HepG2 (cell line): Measurements from ENCODE around the gene TCEAL8. TPM values are rescaled to one million over a fixed set of nuclear protein-coding genes. Genes with fewer than 3 reads are reported as not detected.

ENCODE experiments used
- FOXK2 ChIP-seq: fragments of 450-650 bp; IDR thresholded peaks from 2 replicates; pipeline ENCODE4 v1.6.1; 2016
- MIER2 ChIP-seq: IDR thresholded peaks from 2 replicates; pipeline ENCODE4 v1.6.1; 2016; ENCODE audit warnings: missing biosample characterization, missing genetic modification reagents
- RORA ChIP-seq: sonication (generic); formaldehyde crosslinking; IDR thresholded peaks from 2 replicates; pipeline ENCODE4 v1.5.0; 2020; ENCODE audit warnings: mild to moderate bottlenecking, missing genetic modification reagents, moderate library complexity
- SYNCRIP ChIP-seq: fragments of 200-400 bp; formaldehyde crosslinking; IDR thresholded peaks from 2 replicates; pipeline ENCODE4 v1.6.1; 2018; ENCODE audit warnings: mild to moderate bottlenecking, low read depth, low read length; ENCODE audit not compliant: insufficient read depth
- TP53 ChIP-seq: sonication (generic); formaldehyde crosslinking; conservative IDR thresholded peaks from 2 replicates; pipeline ENCODE4 v1.4.0; 2020; ENCODE audit warnings: missing genetic modification reagents
- WIZ ChIP-seq: sonication (generic); formaldehyde crosslinking; IDR thresholded peaks from 2 replicates; pipeline ENCODE4 v1.5.1; 2020; ENCODE audit warnings: mild to moderate bottlenecking, missing genetic modification reagents
- ZFP62 ChIP-seq: sonication (generic); formaldehyde crosslinking; IDR thresholded peaks from 2 replicates; pipeline ENCODE4 v1.4.0; 2020; ENCODE audit warnings: missing genetic modification reagents
- ZNF142 ChIP-seq: sonication (generic); formaldehyde crosslinking; IDR thresholded peaks from 2 replicates; pipeline ENCODE4 v1.4.0; 2020; ENCODE audit warnings: missing genetic modification reagents
- polyA plus RNA-seq, 8 experiments: library from polyadenylated mRNA; depleted of rRNA in 3 of 8; stranded (reverse) in 7 of 8; unstranded in 1 of 8; fragments of >200 nt; fragmentation: Illumina TruSeq in 4 of 8; extraction: Trizol in 4 of 8; gene quantifications; 2 replicates each; pipeline versions ENCODE4 v1.2.1 to v1.2.3, GENCODE V29; 2011 to 2016; ENCODE audit warnings: low read depth in 4 of 8, missing spikeins in 1 of 8, mixed read lengths in 1 of 8; ENCODE audit not compliant: insufficient read depth in 1 of 8
- total RNA-seq, 5 experiments: library from RNA; depleted of rRNA; stranded (reverse); fragments of >200 nt; fragmentation: Illumina TruSeq; extraction: Trizol; gene quantifications; 2 replicates each; pipeline ENCODE4 v1.2.3, GENCODE V29; 2016; ENCODE audit warnings: low read depth in 1 of 5
- TF ChIP-seq, protein P1 (sequence below): sonication (generic); formaldehyde crosslinking; IDR thresholded peaks from 2 replicates; pipeline ENCODE4 v1.4.0; 2020; ENCODE audit warnings: missing genetic modification reagents
- TF ChIP-seq, protein P2 (sequence below): sonication (generic); formaldehyde crosslinking; IDR thresholded peaks from 2 replicates; pipeline ENCODE4 v1.4.0; 2020; ENCODE audit warnings: mild to moderate bottlenecking, missing genetic modification reagents

Gene TCEAL8
- total and polyA plus RNA-seq, 2 of the 13 experiments (the other 11 are each of a cell fraction or from before 2014, with no cell fraction given) = 20.0 to 40.8 TPM

DNA sequence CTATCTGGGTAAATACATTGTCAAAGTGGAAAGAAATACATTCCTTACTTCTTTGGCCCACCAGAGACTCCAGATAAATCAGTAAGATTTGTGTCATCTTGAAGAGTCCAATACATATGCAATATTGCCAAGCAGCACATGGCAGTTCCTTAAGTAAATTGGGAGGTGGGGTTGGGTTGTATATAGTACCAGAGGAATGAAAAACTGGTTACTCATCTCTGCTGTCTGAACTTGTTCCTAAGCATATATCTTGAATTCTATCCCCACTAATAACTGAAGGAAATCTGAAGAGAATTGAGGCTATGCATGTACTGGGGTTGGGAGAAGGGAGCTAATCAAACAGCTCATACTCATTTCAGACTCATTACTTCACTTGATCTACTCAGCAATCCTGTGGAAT, 14.8 kb downstream of the TCEAL8 start (continued):
- TF ChIP-seq, protein P1, sequence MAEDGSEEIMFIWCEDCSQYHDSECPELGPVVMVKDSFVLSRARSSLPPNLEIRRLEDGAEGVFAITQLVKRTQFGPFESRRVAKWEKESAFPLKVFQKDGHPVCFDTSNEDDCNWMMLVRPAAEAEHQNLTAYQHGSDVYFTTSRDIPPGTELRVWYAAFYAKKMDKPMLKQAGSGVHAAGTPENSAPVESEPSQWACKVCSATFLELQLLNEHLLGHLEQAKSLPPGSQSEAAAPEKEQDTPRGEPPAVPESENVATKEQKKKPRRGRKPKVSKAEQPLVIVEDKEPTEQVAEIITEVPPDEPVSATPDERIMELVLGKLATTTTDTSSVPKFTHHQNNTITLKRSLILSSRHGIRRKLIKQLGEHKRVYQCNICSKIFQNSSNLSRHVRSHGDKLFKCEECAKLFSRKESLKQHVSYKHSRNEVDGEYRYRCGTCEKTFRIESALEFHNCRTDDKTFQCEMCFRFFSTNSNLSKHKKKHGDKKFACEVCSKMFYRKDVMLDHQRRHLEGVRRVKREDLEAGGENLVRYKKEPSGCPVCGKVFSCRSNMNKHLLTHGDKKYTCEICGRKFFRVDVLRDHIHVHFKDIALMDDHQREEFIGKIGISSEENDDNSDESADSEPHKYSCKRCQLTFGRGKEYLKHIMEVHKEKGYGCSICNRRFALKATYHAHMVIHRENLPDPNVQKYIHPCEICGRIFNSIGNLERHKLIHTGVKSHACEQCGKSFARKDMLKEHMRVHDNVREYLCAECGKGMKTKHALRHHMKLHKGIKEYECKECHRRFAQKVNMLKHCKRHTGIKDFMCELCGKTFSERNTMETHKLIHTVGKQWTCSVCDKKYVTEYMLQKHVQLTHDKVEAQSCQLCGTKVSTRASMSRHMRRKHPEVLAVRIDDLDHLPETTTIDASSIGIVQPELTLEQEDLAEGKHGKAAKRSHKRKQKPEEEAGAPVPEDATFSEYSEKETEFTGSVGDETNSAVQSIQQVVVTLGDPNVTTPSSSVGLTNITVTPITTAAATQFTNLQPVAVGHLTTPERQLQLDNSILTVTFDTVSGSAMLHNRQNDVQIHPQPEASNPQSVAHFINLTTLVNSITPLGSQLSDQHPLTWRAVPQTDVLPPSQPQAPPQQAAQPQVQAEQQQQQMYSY (CRISPR knock-in tag) = no peak
- TF ChIP-seq FOXK2 (no peak), ZFP62 (CRISPR knock-in tag) (no peak), WIZ (no peak), TP53 (no peak), MIER2 (CRISPR knock-in tag) (no peak), SYNCRIP (no peak), RORA (CRISPR knock-in tag) (no peak), ZNF142 (CRISPR knock-in tag) (no peak)
- TF ChIP-seq, protein P2, sequence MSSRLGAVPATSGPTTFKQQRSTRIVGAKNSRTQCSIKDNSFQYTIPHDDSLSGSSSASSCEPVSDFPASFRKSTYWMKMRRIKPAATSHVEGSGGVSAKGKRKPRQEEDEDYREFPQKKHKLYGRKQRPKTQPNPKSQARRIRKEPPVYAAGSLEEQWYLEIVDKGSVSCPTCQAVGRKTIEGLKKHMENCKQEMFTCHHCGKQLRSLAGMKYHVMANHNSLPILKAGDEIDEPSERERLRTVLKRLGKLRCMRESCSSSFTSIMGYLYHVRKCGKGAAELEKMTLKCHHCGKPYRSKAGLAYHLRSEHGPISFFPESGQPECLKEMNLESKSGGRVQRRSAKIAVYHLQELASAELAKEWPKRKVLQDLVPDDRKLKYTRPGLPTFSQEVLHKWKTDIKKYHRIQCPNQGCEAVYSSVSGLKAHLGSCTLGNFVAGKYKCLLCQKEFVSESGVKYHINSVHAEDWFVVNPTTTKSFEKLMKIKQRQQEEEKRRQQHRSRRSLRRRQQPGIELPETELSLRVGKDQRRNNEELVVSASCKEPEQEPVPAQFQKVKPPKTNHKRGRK (CRISPR knock-in tag) = no peak
